Measurements from ENCODE around the gene CENPN.

CENPN gene

DNA sequence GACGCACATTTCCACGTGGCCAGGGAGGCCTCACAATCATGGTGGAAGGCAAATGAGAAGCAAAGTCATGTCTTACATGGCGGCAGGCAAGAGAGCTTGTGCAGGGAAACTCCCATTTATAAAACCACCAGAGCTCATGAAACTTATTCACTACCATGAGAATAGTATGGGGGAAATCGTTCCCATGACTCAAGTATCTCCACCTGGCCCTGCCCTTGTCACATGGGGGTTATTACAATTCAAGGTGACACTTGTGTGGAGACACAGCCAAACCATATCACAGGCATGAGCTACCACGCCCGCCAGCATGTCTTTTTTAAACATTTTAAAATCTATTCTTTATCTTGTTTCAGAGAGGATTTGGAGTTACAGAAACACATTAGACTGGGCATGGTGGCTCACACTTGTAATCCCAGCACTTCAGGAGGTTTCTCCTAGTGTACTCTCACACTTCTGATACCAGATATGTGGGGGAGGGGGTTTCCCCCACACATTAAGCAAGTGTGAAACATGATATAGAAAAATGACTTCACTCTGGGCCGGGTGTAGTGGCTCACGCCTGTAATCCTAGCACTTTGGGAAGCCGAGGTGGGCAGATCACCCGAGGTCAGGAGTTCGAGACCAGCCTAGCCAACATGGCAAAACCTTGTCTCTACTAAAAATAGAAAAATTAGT, 23.1 kb downstream of the CENPN start:
- DNase-seq (ENCODE audit: low read depth, low spot score): no peak

DNA sequence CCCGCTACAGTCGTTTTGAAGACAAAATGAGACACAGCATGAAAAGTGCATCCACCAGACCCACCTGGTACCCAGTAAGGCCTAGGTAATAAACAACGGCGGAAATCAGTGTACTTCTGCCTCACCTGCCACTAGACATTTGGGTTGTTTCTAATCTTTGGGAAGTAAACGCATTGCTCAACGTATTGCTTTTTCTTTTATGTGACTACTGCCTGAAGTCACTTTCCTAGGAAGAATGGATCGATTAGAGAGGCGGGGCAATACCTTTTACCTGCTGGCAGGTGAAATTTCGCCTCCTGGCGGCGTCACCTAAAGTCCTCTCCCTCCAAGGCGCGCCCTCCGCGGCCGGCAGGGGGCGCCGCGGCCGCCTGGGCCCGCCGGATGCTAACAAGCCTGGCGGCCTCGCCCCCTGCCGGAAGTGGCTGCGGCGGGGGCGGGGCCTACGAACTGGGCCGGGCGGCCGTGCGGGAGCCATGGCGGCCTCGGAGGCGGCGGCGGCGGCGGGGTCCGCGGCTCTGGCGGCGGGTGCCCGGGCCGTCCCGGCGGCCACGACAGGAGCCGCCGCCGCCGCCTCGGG, 28.5 kb downstream of the CENPN start, which contains the start of gene ATMIN:
TSS of gene ATMIN (plus strand) at position 445 of the 577 bp plus-strand sequence. CDS start at position 474, 29 bp downstream.
- DNase-seq (ENCODE audit: low read depth, low spot score): peak; percentile 65

DNA sequence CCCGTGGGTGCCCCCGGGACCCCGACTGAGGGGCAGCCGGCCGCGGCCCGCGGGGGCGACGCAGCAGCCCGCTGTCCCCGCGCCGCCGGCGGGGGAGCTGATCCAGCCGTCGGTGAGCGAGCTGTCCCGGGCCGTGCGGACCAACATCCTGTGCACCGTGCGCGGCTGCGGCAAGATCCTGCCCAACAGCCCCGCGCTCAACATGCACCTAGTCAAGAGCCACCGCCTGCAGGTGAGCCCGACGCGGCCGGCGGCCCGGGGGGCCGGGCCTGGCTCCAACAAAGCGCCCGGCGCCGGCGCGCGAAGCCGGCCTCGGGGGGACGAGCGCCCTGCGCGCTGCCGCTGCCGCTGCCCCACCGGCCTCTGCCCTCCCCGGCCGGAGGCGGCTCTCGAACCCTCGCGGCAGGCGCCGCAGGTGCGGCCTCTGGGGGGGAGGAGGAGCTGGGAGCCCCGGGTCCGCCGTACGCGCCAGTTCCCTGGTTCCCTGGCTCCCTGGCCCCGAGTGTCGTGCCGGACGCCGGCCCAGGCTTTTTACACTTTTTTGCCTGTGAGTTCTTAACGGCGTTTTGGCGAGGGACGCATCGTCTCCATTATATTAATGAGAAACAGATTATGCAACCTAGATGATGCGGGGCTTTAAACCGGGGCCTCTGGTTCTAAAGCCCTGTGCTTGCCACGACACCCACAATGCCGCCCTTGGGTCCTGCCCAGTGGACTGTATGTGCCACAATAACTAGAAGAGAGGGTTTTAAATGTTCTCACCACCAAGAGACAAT, 29.1 kb downstream of the CENPN start:
- DNase-seq (ENCODE audit: low read depth, low spot score): no peak

DNA sequence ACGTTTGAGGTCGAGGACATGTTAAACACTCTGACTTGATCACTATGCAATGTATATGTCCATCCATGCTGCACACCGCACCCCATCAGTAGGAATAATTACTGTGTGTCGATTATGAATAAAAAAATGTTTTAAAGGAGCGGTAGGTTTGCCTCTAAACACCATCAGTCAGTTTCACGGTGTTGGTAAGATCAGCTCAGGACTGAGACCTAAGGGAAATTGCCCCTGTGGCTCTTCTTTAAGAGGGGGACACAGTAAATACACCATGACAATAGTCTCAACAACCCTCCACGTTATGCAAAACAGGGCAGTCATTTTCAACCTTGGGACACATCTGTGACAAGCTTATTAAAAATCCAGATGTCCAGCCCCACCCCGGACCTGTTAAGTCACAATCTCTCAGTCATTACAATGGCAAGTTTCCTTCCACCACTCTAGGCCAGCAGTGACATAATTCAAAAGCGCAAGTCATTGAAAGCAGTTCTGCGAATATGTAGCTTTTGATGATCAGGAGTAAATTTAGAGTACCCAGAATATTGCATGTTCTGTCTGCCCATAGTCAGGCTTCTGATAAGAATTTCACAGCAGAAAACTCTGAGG, 29.8 kb downstream of the CENPN start:
- DNase-seq (ENCODE audit: low read depth, low spot score): no peak

DNA sequence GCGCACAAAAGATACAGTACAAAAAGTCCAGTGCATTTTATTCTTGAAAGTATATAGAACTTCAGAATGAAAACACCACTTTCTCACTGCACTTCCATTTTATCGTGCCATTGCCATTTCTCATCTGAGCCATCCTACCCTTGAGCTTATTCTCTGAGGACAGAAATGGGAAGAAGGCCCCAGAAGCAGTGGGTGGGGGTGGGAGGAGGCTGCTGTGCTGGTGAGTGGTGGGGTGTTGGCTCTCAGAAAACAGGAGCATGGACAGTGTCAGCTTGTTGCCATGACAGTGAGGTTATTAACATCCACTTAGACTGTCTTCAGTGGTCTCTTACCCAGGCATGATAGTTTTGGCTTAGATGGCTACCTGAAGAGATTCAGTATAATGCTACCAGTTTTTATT, 33.1 kb downstream of the CENPN start:
- DNase-seq (ENCODE audit: low read depth, low spot score): no peak

DNA sequence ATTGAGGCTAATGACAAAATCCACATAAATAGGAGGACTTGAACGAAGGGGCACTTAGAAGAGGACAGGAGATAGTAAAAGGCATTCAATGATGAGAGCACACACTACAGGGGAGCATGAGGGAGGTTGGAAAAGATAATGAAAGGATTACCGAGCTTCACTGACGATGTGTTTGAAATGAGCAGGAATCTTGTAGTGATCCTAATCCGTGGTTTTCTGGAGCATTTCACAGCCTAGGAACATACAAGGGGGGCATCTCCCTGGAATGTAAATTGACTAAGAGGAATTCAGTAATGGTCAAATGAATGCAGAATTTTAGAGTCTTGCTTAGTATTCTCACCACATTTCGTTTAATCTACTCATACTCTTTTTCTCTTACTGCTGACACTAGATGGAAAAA, 33.8 kb downstream of the CENPN start:
- no peak for DNase-seq (ENCODE audit: low read depth, low spot score)

DNA sequence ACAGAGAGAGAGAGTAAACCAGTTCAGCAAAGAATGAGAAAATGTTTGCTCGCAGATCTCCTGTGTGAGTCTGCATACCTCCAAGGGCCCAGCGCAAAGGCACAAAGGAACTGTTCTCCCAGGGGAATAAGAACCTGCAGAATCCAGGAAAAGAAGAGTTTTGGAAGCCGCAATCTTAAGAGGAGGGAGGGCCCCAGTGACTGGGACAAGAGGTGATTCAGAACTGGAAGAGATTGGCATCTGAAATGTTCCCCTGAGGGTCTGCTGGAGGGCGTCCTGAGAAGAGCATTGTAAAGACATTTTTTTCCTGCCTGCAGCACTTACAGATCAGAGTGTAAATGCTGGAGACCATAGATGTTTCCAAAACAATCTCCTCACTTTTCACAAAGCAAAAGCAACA, 34.7 kb downstream of the CENPN start:
- no peak for DNase-seq (ENCODE audit: low read depth, low spot score)

DNA sequence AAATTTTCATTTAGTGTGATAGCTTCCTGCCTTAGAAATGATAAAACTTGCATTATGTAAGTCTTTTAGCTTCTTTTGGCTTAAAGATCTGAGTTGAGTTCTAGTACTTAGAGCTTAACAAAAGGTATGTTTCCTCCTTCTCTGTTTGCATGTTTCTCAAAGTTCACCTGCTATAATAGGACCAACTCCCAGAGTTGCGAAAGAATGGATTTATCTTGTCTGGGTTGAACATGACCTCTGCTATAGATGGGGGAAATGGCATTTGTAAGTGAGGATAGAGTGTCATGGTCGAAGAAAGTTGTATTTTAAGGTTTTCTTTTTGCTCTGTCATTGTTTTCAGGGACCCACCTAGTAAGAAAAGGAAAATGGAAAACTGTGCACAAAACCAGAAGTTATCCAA, 35.8 kb downstream of the CENPN start:
- no peak for DNase-seq (ENCODE audit: low read depth, low spot score)

DNA sequence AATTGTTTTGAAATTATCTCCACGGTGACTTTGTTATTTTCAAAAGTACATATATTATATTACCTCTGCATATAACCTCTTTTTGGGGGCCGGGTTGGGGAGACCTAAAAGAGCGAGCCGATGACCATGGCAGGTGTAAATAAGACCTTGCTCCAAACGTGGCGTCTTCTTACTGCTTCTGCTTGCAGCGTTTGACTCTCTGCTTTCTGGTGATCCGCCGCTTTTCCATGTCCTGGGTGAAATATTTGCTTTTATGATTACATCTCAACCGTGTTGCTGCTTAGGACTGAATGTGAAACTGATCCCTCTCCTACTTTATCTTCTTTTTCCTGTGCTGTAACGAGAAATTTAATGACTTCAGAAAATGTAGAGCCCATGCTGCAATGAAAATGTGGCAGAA, 46.7 kb downstream of the CENPN start:
- DNase-seq (ENCODE audit: low read depth, low spot score): no peak

DNA sequence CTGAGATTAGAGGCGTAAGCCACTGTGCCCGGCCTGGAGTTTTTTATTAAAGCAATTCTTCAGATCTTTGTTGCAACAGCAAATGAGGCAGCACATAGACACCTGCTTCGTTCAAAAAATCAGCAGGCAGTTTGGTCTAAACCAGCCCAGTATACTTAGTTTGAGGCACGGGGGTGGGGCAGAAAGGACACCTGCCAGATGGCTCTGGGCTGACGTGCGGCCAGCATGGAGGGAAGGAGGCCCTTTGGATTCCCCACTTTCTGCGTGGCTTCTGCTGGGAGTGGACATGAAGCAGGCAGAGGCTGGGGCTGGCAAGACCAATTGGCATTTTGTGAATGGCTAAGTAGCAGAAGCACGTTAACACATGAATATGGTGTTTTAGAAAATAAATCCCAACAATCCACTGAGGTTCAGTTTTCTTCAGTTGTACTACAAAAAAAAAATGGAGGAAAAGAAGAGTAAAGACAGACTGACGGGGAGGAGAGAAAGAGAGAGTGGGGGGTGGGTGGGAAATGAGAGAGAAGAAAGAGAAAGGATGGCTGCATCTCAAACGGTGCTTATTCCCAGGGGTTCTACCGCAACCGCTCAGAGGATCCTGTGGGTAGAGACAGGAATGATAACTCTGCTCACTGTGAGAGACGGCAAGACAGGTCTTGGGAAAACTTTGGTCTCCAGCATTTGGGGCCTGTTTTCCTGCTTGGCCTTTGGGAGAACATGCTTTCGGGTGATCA, 53.7 kb downstream of the CENPN start:
- no peak for DNase-seq (ENCODE audit: low read depth, low spot score)

DNA sequence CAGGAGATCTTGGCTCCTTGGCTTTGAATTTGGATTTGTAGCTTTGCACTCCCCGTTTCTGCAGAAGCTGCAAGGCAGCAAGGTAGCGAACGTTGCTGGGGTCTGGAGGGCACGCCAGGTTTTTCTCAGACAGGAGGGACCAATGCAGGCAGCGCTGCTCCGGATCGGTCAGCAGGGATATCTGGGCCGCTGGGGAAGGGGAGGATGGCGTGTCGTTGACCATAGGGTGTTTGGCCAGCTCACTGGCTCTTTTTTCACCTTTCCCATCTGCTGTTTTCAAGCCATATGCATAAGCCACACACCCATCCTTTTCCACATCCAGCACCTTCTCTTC, 54.3 kb downstream of the CENPN start:
- no peak for DNase-seq (ENCODE audit: low read depth, low spot score)

DNA sequence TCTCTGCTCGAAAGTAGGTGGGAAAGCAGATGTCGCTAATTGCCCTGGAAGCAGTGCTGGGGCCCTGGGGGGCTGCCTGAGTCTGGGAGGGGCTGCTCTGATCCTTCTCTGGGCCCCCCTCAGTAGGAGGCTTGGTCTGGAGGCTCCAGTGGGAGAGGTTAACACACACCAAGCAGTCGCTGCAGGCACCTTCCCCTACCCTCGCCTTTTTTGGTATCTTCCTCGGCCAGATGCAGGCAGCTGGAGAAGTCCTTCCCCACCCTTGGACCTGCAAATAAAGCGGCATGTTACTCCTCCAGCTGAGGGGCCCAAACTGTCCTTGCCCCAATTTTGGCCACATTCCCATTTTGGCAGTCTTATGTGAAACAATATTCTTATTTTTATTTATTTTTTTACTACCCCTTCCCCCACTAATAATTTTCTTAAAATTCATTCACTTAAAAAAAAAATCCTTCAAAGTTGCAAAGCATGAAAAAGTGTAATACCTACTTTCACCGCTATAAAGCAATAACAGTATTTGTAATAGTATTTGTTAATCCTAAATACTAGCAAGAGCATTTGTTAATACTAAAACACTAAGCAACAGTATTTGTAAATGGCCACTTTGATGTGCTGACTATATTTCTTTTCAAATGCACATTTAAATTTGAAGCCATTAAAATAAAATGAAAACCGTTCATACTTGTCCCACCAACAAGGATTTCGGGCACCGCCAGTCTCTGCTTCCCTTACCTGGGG, 55.0 kb downstream of the CENPN start:
- no peak for DNase-seq (ENCODE audit: low read depth, low spot score)

DNA sequence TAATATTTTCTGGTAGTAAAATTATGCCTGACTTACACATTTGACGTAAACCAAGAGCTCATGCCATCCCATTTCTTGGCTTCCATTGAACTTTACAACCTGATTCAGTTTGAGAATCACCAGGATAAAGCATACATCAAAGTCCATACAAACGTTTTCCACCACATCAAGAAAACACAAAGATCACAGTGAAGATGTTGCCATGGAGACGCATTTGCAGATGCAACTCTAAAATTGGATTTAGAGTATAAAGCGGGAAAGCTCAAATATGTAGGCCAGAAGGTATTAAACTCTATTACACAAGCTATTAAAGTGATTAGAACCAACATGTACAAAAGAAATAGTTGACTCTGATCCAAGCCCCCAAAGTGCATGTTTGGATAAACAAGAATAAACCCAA, 59.7 kb downstream of the CENPN start:
- no peak for DNase-seq (ENCODE audit: low read depth, low spot score)

DNA sequence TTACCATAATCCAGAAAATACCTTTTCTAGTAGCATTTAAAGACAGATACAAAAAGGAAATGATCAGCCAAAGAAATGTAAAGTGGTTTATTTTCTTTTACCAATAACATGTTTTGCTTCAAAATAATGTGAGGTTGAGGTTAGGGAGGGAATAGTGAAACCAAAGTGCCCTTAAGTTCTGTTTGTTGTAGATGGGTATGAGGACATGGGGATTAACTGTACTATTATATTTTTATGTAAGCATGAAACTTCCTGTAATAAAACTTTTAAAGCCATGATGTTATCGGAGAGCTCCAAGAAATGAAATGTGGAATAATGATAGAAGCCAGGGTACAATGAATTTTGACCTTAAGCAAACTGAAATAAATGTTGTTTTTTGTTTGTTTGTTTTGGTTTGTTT, 60.2 kb downstream of the CENPN start:
- no peak for DNase-seq (ENCODE audit: low read depth, low spot score)

DNA sequence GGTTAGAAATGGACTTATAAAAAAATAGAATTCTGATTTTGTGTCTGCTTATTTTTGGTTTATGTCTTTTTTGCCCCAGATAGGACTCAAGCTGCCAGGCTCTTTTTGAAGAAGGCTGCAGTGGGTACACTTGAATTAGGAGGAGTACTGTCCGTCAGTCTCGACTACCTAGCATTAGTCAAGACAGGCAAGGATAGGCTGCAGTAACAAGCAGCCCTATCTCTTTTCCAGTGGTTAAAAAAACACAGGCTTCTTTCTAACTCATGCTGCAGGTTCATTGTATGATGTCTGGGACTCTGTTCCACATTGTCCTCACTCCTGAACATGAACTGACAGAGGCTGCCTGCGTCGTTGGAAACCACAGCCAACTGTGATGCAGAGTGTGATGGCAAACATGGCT, 62.0 kb downstream of the CENPN start:
- DNase-seq (ENCODE audit: low read depth, low spot score): no peak

DNA sequence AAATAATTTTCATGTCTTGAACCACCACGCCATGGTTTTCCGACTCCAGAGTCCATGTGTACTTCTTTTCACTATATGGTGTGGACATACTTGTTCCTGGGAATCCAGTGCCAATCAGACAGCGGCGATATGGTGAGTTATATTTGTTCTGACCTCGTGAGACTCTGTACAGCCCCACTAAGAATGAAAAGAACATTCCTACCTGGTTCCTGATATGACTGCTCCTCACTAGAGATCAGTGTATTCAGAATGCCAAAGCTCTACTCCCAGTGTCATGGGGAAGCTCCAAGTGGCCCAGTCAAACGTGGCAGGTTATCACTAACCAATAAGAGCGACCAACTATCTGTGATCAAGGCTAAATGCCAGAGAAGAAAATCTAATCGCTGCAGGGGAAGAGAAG, 64.0 kb downstream of the CENPN start:
- no peak for DNase-seq (ENCODE audit: low read depth, low spot score)

DNA sequence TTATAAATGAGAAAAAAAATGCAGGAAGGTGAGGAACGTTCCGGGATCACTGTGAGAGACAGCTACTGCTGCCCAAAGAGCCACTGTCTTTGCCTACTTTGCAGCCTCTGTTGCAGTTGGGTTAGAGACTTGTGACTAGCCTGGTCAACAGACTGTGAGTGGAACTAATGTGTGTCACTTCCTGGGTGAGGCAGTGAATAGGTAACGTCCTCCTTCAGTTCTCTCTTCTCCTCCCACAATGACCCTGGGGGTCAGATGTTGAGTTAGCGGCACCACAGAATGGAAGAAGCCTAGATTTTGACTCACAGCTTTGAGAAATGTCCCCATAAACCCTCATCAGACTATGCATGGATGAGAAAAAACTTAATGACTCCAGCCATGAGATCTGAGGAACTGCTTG, 64.8 kb downstream of the CENPN start:
- no peak for DNase-seq (ENCODE audit: low read depth, low spot score)

DNA sequence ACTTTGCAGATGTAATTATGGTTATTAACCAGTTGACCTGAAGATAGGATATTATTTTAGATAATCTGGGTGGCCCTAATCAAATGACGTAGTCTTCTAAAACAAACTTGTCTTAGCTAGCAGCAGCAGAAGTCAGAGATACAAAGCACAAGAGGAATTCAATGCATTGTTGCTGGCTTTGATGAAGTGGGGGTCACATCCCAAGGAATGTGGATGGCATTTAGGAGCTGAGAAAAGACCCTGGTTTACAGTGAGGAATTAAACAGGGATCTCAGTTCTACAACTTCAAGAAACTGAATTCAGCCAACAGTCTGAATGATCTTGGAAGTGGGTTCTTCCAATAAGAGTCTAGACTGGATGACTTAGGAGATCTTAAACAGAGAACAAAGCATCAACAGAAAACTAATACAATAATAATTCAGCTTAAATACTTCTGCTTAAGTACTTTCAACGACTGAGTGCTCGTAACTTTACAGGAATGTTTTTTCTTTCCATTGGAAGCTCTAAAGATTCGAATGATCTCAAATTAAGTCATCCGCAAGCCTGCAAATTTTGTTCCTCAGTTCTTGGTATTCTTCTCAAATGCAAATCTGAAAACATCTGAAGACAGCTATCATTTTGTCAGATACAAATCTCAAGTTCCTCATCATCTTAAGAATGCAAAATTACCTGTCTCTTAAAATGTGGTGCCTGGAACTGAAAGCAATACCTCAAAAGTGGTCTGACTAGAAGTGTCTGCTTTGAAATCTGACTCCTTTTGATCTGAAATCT, 66.7 kb downstream of the CENPN start:
- no peak for DNase-seq (ENCODE audit: low read depth, low spot score)

DNA sequence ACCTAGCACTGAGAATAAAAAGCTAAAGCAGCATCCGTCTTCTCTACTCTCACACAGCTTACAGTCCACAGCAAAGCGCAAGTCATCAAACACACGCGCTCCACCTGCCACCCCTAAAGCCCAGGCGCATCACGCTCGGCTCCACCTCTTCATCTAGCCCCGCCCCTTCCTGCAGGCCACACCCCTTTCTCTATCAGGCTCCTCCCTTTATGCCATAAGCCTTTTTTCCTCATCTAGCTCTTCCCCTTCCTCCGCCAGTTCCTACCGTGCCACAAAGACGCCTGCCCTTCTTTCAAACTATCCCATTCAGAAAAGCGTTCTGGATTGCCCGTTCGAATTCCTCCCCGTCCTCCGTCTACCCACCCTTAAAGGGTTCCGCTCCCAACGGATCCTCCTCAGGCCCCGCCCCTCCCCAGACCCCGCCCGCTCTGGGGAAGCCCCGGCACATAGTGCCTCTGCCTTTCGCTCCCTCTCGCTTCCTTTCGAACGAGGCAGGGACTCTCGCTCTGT, 69.6 kb downstream of the CENPN start:
- no peak for DNase-seq (ENCODE audit: low read depth, low spot score)

All from iPS DF 19.7 (cell line).